ENCODE data around the gene KDM6A. TPM values are rescaled to one million over a fixed set of nuclear protein-coding genes. Genes with fewer than 3 reads are reported as not detected.

Gene KDM6A
- total and polyA plus RNA-seq, 9 of the 15 experiments (the other 6 are each of a cell fraction or from before 2014, with no cell fraction given): 8.4 to 34.3 (median 22.9) TPM

GRCh38 chrX:44971674-44972073 is 98.7 kb downstream of the KDM6A start (continued):
- TF ChIP-seq SMAD1 (IDR thresholded peaks at IDR 0.05; ENCODE audit: low read depth, low read length, partially characterized antibody) (no peak), SRF (CRISPR knock-in tag; IDR thresholded peaks at IDR 0.05) (no peak), ZBTB12 (CRISPR knock-in tag; IDR thresholded peaks at IDR 0.05) (no peak), L3MBTL2 (IDR thresholded peaks at IDR 0.05) (no peak), MIER1 (IDR thresholded peaks at IDR 0.05; ENCODE audit: low read depth) (no peak), ZNF217 (CRISPR knock-in tag; IDR thresholded peaks at IDR 0.05) (no peak), ZNF740 (CRISPR knock-in tag; IDR thresholded peaks at IDR 0.05) (no peak), ZNF740 (tag; IDR thresholded peaks at IDR 0.05) (no peak), RCOR1 (IDR thresholded peaks at IDR 0.05; ENCODE audit: borderline replicate concordance in 1 of 2, low read depth in 2 of 2, low read length in 2 of 2) (peak in 1 of 2 experiments; percentile 63; a peak in 2 of 4 replicates), TBL1XR1 (IDR thresholded peaks at IDR 0.05; ENCODE audit: low read length in 2 of 2) (peak in 1 of 2 experiments; percentile 72; a peak in 2 of 4 replicates), ARID2 (IDR thresholded peaks at IDR 0.05) (no peak), U2AF2 (optimal IDR thresholded peaks at IDR 0.05; ENCODE audit: low read depth, low read length) (no peak), SUPT5H (IDR thresholded peaks at IDR 0.05) (no peak), ZNF699 (CRISPR knock-in tag; IDR thresholded peaks at IDR 0.05; ENCODE audit: insufficient replicate concordance) (no peak)
